Measurements from ENCODE around the gene KIRREL1. TPM values are rescaled to one million over a fixed set of nuclear protein-coding genes. Genes with fewer than 3 reads are reported as not detected.

Gene KIRREL1
- total RNA-seq, 1 experiment from 2014 or later: 30.7 TPM

DNA sequence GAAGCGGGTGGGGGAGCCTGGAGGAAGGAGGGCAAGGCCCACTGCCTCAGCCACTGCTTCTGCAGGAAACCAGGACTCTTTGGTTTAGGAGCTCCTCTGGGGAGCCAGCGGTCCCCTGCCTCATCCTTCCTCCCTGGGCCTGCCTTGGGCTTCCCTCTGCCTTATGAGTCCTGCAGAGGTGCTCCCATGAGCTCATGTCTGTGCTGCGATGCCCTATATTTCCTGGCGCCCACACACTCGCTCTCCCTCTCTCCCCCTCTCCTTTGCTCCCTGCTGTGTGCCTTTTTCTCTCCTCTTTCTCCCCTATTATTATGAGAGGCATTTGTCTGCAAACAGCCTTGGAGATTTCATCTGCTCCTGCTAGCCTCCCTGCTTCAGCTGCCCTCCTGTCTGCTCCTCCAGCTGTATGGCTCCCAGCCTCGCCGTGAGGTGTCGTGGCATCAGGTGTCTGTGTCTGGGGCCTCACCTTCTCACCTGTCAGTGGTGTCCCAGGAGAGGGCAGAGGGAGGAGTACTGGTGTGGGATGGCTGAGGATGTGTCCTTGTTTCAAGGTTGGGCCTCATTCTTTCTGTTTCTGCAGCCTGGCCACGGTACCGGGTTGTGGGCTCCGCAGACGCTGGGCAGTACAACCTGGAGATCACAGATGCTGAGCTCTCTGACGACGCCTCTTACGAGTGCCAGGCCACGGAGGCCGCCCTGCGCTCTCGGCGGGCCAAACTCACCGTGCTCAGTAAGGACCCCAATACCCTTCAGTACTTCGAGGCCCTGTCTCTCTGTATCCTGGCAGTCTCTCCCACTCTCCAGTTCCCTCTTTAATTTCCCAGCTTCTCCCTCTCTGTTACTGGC lies 84.2 kb downstream of the KIRREL1 start:
- CTCF ChIA-PET: no interaction called here

DNA sequence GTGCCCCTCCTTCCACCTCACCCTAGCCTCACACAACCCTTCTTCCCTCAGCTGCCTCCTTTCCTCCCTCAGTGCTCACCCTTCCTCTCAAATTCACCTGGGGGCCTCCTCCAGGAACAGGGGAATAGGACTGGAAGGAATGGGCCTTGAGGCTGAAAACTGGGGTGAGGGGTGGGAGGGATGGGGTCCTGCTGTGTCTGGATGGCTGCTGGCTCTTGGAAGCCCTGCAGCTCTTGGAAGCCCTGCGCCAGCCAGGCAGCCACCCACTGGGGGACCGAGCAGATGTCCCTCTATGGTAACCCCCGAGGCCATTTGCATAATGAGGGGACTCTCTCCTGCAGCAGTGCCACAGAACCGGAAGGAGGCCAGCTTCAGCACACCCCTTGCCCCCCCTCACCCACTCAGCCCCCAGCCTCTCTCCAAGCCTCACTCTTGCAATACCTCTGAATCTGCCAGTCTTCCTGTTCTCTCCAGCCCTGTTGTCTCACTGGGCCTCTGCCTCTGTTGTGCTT lies 85.2 kb downstream of the KIRREL1 start:
- H3K4me2 ChIP-seq: no peak overlapping the region
- no peaks in the 10 kb centered on the region for H3K9me3 ChIP-seq (ENCODE audit: insufficient read depth, low read depth)
- H3K79me2 ChIP-seq (ENCODE audit: low read depth): no peaks in the 10 kb centered on the region
- no peaks in the 10 kb centered on the region for H3K4me1 ChIP-seq (replicated peaks; ENCODE audit: insufficient read depth)
- no peak for TF ChIP-seq EZH2 (IDR thresholded peaks at IDR 0.05; ENCODE audit: low read depth)
- TF ChIP-seq, protein P1, sequence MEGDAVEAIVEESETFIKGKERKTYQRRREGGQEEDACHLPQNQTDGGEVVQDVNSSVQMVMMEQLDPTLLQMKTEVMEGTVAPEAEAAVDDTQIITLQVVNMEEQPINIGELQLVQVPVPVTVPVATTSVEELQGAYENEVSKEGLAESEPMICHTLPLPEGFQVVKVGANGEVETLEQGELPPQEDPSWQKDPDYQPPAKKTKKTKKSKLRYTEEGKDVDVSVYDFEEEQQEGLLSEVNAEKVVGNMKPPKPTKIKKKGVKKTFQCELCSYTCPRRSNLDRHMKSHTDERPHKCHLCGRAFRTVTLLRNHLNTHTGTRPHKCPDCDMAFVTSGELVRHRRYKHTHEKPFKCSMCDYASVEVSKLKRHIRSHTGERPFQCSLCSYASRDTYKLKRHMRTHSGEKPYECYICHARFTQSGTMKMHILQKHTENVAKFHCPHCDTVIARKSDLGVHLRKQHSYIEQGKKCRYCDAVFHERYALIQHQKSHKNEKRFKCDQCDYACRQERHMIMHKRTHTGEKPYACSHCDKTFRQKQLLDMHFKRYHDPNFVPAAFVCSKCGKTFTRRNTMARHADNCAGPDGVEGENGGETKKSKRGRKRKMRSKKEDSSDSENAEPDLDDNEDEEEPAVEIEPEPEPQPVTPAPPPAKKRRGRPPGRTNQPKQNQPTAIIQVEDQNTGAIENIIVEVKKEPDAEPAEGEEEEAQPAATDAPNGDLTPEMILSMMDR (conservative IDR thresholded peaks at IDR 0.05): no peak
- no peak overlapping the region for H3K4me3 ChIP-seq
- no peak overlapping the region for H3K27ac ChIP-seq
- DNase-seq: no peak
- ChIA-PET CTCF (no interaction called here), POLR2A (ENCODE audit: unreplicated experiment) (no interaction called here)
- H3K9me2 ChIP-seq (ENCODE audit: insufficient read depth): no peaks in the 10 kb centered on the region
- H3K27me3 ChIP-seq (ENCODE audit: insufficient read depth, low read depth): no peaks in the 10 kb centered on the region
- no TSS peak for BruUV-seq (replicated peaks)
- no peak overlapping the region for H2AFZ ChIP-seq
- no peaks in the 10 kb centered on the region for H4K20me1 ChIP-seq (ENCODE audit: insufficient read depth)
- no peaks in the 10 kb centered on the region for H3F3A ChIP-seq (ENCODE audit: insufficient read depth, low read depth)
- no peaks in the 10 kb centered on the region for H3K36me3 ChIP-seq (ENCODE audit: low read depth)
- intact Hi-C loops (cut with micrococcal nuclease; ENCODE audit: unreplicated experiment): no loop called here

More for the DNA sequence above, 84.2 kb downstream of the KIRREL1 start:
- no peak overlapping the region for H3K27ac ChIP-seq
- H2AFZ ChIP-seq: no peak overlapping the region
- no peaks in the 10 kb centered on the region for H3K9me2 ChIP-seq (ENCODE audit: insufficient read depth)
- intact Hi-C loops (cut with micrococcal nuclease; ENCODE audit: unreplicated experiment): no loop called here
- no peaks in the 10 kb centered on the region for H3F3A ChIP-seq (ENCODE audit: insufficient read depth, low read depth)
- no peak overlapping the region for H3K4me2 ChIP-seq
- H4K20me1 ChIP-seq (ENCODE audit: insufficient read depth): no peaks in the 10 kb centered on the region
- BruUV-seq (replicated peaks): no TSS peak
- no peak for DNase-seq
- no peak overlapping the region for H3K4me3 ChIP-seq
- no peaks in the 10 kb centered on the region for H3K79me2 ChIP-seq (ENCODE audit: low read depth)
- H3K27me3 ChIP-seq (ENCODE audit: insufficient read depth, low read depth): no peaks in the 10 kb centered on the region
- POLR2A ChIA-PET (ENCODE audit: unreplicated experiment): no interaction called here
- H3K36me3 ChIP-seq (ENCODE audit: low read depth): no peaks in the 10 kb centered on the region
- H3K4me1 ChIP-seq (replicated peaks; ENCODE audit: insufficient read depth): no peaks in the 10 kb centered on the region
- TF ChIP-seq, protein P1 (conservative IDR thresholded peaks at IDR 0.05): no peak
- TF ChIP-seq EZH2 (IDR thresholded peaks at IDR 0.05; ENCODE audit: low read depth): no peak
- H3K9me3 ChIP-seq (ENCODE audit: insufficient read depth, low read depth): no peaks in the 10 kb centered on the region

DNA sequence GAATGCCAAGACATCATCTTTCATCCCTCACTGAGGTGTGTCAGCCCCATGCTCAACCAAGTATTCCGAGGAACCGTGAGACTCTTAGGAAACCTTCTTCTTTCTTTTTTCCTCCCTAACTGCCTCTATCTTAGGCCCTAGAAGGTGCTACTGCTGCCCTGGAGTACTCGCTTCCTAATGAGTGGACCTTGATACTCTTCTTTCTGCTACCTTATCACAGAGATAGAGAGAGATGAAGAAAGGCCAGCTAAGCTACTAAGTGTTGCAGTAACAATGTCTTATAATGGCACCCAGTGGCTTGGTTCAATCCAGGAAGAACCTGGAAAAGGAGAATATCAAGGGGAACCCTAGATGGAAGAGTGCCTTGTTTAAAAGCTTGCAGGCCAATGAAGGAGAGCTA lies 86.6 kb downstream of the KIRREL1 start:
- ChIA-PET CTCF (no interaction called here), POLR2A (ENCODE audit: unreplicated experiment) (no interaction called here)
- Histone ChIP-seq H3K36me3 (ENCODE audit: low read depth) (no peaks in the 10 kb centered on the region), H3K27me3 (ENCODE audit: insufficient read depth, low read depth) (no peaks in the 10 kb centered on the region), H3K4me3 (no peak overlapping the region), H4K20me1 (ENCODE audit: insufficient read depth) (no peaks in the 10 kb centered on the region), H3K9me3 (ENCODE audit: insufficient read depth, low read depth) (no peaks in the 10 kb centered on the region), H3K27ac (no peak overlapping the region), H3K9me2 (ENCODE audit: insufficient read depth) (no peaks in the 10 kb centered on the region), H3K79me2 (ENCODE audit: low read depth) (no peaks in the 10 kb centered on the region), H2AFZ (no peak overlapping the region), H3F3A (ENCODE audit: insufficient read depth, low read depth) (no peaks in the 10 kb centered on the region), H3K4me2 (no peak overlapping the region), H3K4me1 (replicated peaks; ENCODE audit: insufficient read depth) (no peaks in the 10 kb centered on the region)
- intact Hi-C loops (cut with micrococcal nuclease; ENCODE audit: unreplicated experiment): no loop called here
- no peak for TF ChIP-seq EZH2 (IDR thresholded peaks at IDR 0.05; ENCODE audit: low read depth)
- TF ChIP-seq, protein P1 (conservative IDR thresholded peaks at IDR 0.05): no peak
- DNase-seq: no peak
- no TSS peak for BruUV-seq (replicated peaks)

All from PC-9 (cell line).